ENCODE data around the gene ACOT7. TPM values are rescaled to one million over a fixed set of nuclear protein-coding genes. Genes with fewer than 3 reads are reported as not detected.

ACOT7 gene
- total RNA-seq, 2 donors from 2014 or later = 16.9 to 24.9 TPM

DNA sequence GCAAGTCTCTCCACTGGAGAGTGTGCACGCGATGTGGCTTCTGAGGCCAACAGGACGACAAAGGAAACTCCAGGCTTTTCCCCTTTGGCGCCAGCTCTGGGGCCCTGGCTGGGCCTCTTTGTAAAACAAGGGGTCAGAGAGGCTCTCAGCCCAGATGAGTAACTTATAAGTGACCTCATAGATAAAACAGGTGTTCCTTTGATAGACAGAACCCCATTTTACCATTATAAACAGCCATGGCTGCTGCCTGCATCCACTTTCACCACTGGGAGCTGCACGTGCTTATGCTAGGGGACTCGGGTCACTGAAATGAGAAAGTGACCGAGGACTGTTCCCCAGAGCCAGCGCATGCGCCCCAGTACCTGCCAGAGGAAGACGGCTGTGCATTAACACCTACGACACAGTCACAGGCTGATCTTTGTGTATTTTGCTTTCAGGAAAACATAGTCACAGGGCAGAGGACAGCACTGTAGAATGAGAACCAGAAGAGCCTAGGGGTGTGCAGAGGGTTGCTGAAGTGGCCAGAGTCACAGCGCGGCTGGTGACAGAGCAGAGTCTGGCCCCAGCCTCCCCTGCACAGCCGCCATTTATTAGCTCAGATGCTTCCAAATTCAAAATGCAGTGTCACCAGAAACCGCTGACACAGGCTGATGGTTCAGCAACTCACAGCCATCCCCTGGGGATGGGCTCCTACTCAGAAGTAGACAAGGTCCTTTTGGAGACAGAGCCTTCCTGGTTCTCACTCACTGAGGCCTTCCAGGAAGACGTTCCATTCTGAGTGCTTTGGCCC, 175.0 kb downstream of the ACOT7 start:
- no peak overlapping the region for H3K27ac ChIP-seq
- H3K27me3 ChIP-seq (replicated peaks; ENCODE audit: insufficient read depth) = no peaks in the 10 kb centered on the region
- no peaks in the 10 kb centered on the region for H3K9me3 ChIP-seq
- no peak overlapping the region for H3K4me3 ChIP-seq
- TF ChIP-seq POLR2AphosphoS5 (IDR thresholded peaks at IDR 0.05) = no peak
- TF ChIP-seq POLR2A (IDR thresholded peaks at IDR 0.05) = no peak
- TF ChIP-seq, protein P1, sequence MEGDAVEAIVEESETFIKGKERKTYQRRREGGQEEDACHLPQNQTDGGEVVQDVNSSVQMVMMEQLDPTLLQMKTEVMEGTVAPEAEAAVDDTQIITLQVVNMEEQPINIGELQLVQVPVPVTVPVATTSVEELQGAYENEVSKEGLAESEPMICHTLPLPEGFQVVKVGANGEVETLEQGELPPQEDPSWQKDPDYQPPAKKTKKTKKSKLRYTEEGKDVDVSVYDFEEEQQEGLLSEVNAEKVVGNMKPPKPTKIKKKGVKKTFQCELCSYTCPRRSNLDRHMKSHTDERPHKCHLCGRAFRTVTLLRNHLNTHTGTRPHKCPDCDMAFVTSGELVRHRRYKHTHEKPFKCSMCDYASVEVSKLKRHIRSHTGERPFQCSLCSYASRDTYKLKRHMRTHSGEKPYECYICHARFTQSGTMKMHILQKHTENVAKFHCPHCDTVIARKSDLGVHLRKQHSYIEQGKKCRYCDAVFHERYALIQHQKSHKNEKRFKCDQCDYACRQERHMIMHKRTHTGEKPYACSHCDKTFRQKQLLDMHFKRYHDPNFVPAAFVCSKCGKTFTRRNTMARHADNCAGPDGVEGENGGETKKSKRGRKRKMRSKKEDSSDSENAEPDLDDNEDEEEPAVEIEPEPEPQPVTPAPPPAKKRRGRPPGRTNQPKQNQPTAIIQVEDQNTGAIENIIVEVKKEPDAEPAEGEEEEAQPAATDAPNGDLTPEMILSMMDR (IDR thresholded peaks at IDR 0.05) = no peak
- WGBS = 85% methylated on average over 15 of the region's 16 CpGs
- H3K4me1 ChIP-seq (replicated peaks) = no peaks in the 10 kb centered on the region
- intact Hi-C loops (cut with DNase I) = no loop called here
- DNase-seq (ENCODE audit: low spot score) = no peak
- H3K36me3 ChIP-seq = no peaks in the 10 kb centered on the region

Small RNA genes within 50 kb of the gene (microRNA-seq; reads per million reads assigned to microRNA genes)
- gene MIR4252 = not detected

Small RNA genes within 50 kb of the gene (small RNA-seq; reads per million reads assigned to genes)
- gene MIR4252 = 0 reads per million in 2 donors

Other genes starting within 250 kb of the ACOT7 start
- gene CHD5, start 213.4 kb downstream of the ACOT7 start, total RNA-seq = 10 to 100 TPM in 1 of 2 donors, 1 to 10 TPM in 1; 4.9 to 17.0 TPM
- gene RPL22, start 194.2 kb downstream of the ACOT7 start, total RNA-seq = 100 to 1,000 TPM; 121 to 213 TPM
- 10 to 100 TPM; 45.7 to 47.4 TPM for gene RNF207, start 187.6 kb downstream of the ACOT7 start, total RNA-seq
- gene ICMT, start 157.8 kb downstream of the ACOT7 start, total RNA-seq = 10 to 100 TPM; 54.2 to 58.3 TPM
- gene HES3, start 149.6 kb downstream of the ACOT7 start, total RNA-seq = not detected
- 1 to 10 TPM; 3.2 to 7.6 TPM for gene GPR153, start 132.7 kb downstream of the ACOT7 start, total RNA-seq
- 10 to 100 TPM in 1 of 2 donors, 1 to 10 TPM in 1; 2.2 to 13.4 TPM for gene HES2, start 26.2 kb upstream of the ACOT7 start, total RNA-seq
- gene ESPN, start 31.0 kb upstream of the ACOT7 start, total RNA-seq = 100 to 1,000 TPM in 1 of 2 donors, 10 to 100 TPM in 1; 19.7 to 257 TPM
- gene TNFRSF25, start 72.4 kb upstream of the ACOT7 start, total RNA-seq = 10 to 100 TPM; 15.2 to 22.7 TPM
- 10 to 100 TPM; 11.6 to 21.4 TPM for gene PLEKHG5, start 97.9 kb upstream of the ACOT7 start, total RNA-seq
- gene NOL9, start 160.7 kb upstream of the ACOT7 start, total RNA-seq = 10 to 100 TPM; 15.7 to 20.9 TPM
- gene TAS1R1, start 161.5 kb upstream of the ACOT7 start, total RNA-seq = 1 to 10 TPM in 1 of 2 donors, not detected in 1; 1.5 TPM
- 10 to 100 TPM; 41.3 to 51.0 TPM for gene ZBTB48, start 186.2 kb upstream of the ACOT7 start, total RNA-seq
- 100 to 1,000 TPM in 1 of 2 donors, 10 to 100 TPM in 1; 67.1 to 111 TPM for gene KLHL21, start 209.1 kb upstream of the ACOT7 start, total RNA-seq
- gene PHF13, start 220.0 kb upstream of the ACOT7 start, total RNA-seq = 10 to 100 TPM; 13.8 to 79.2 TPM
- 10 to 100 TPM; 37.6 to 42.1 TPM for gene THAP3, start 231.1 kb upstream of the ACOT7 start, total RNA-seq

All from prostate gland (tissue), 2 donors.